Karpas-422 (cell line): Measurements from ENCODE around the gene EFCAB14. TPM values are rescaled to one million over a fixed set of nuclear protein-coding genes. Genes with fewer than 3 reads are reported as not detected.

Experiments used
- DNase-seq: peaks from one replicate; pipeline ENCODE4 v3.0.0-alpha.2; 2015
- H2AFZ ChIP-seq: fragments of 200-600 bp; sonication (generic); 2 replicates; pipeline ENCODE4 v1.6.1; 2014; ENCODE audit warnings: antibody characterized with exemption, low read length, mixed read lengths
- H3K27ac ChIP-seq: fragments of 200-600 bp; sonication (generic); 2 replicates; pipeline ENCODE4 v1.5.1; 2014; ENCODE audit warnings: mild to moderate bottlenecking, low read length, moderate library complexity
- H3K27me3 ChIP-seq: fragments of 200-600 bp; sonication (generic); 2 replicates; pipeline ENCODE4 v1.6.1; 2014; ENCODE audit warnings: low read length, mixed read lengths
- H3K36me3 ChIP-seq: fragments of 200-600 bp; sonication (generic); 2 replicates; pipeline ENCODE4 v1.6.1; 2014; ENCODE audit warnings: low read length, mixed read lengths; ENCODE audit not compliant: insufficient read depth
- H3K4me1 ChIP-seq: fragments of 200-600 bp; sonication (generic); 2 replicates; pipeline ENCODE4 v1.6.1; 2014; ENCODE audit warnings: mild to moderate bottlenecking, low read length, mixed read lengths
- H3K4me2 ChIP-seq: fragments of 200-600 bp; sonication (generic); 2 replicates; pipeline ENCODE4 v1.6.1; 2014; ENCODE audit warnings: low read length, low read depth, mild to moderate bottlenecking; ENCODE audit not compliant: poor library complexity, severe bottlenecking
- H3K4me3 ChIP-seq: fragments of 200-600 bp; sonication (generic); 2 replicates; pipeline ENCODE4 v1.5.1; 2014; ENCODE audit warnings: mild to moderate bottlenecking, antibody characterized with exemption, low read length, mixed read lengths
- H3K79me2 ChIP-seq: fragments of 200-600 bp; sonication (generic); 2 replicates; pipeline ENCODE4 v1.6.1; 2014; ENCODE audit warnings: mild to moderate bottlenecking, low read length, mixed read lengths
- H3K9ac ChIP-seq: fragments of 200-600 bp; sonication (generic); 2 replicates; pipeline ENCODE4 v1.6.0; 2014; ENCODE audit warnings: low read length
- H3K9me2 ChIP-seq: fragments of 200-600 bp; sonication (generic), shearing (Covaris generic); replicated peaks from 2 replicates; pipeline ENCODE4 v1.6.0; 2014; ENCODE audit warnings: mild to moderate bottlenecking, low read length, moderate library complexity; ENCODE audit not compliant: insufficient read depth
- H3K9me3 ChIP-seq: fragments of 300-700, 200-600 bp; sonication (generic); 2 replicates; pipeline ENCODE4 v1.6.1; 2014; ENCODE audit warnings: low read length, mixed read lengths
- H4K20me1 ChIP-seq: fragments of 200-600 bp; sonication (generic); 2 replicates; pipeline ENCODE4 v1.6.1; 2014; ENCODE audit warnings: mild to moderate bottlenecking, antibody characterized with exemption, low read length, low read depth; ENCODE audit not compliant: insufficient read depth
- total RNA-seq: library from RNA; depleted of rRNA; stranded (reverse); fragments of >200 nt; shearing (Covaris generic); gene quantifications from 2 replicates; pipeline ENCODE4 v1.2.3, GENCODE V29; 2014; ENCODE audit warnings: low replicate concordance

EFCAB14 gene
- total RNA-seq, 1 experiment from 2014 or later = 75.0 TPM

- no peak overlapping the region for H3K9ac ChIP-seq
- no peak overlapping the region for H3K4me3 ChIP-seq
- H2AFZ ChIP-seq = no peak overlapping the region
- no peak for DNase-seq
- no peaks in the 10 kb centered on the region for H3K4me1 ChIP-seq
- no peak overlapping the region for H3K4me2 ChIP-seq
- no peaks in the 10 kb centered on the region for H3K27me3 ChIP-seq
- no peaks in the 10 kb centered on the region for H3K79me2 ChIP-seq
- H3K9me2 ChIP-seq = no peaks in the 10 kb centered on the region
- peaks cover 16% of the 10 kb centered on the region for H3K36me3 ChIP-seq
- no peaks in the 10 kb centered on the region for H4K20me1 ChIP-seq
- H3K9me3 ChIP-seq = no peaks in the 10 kb centered on the region
- no peak overlapping the region for H3K27ac ChIP-seq
Measured at GRCh38 chr1:46645815-46646214, 73.1 kb downstream of the EFCAB14 start.

GRCh38 chr1:46643368-46643775 lies 75.5 kb downstream of the EFCAB14 start:
- Histone ChIP-seq H3K79me2 (no peaks in the 10 kb centered on the region), H3K4me2 (no peak overlapping the region), H3K4me1 (no peaks in the 10 kb centered on the region), H3K27me3 (no peaks in the 10 kb centered on the region), H3K36me3 (peaks cover 5% of the 10 kb centered on the region; the same call in 1 of the 2 replicates), H3K4me3 (no peak overlapping the region), H3K9me2 (no peaks in the 10 kb centered on the region), H3K9ac (no peak overlapping the region), H2AFZ (no peak overlapping the region), H3K9me3 (no peaks in the 10 kb centered on the region), H3K27ac (no peak overlapping the region), H4K20me1 (no peaks in the 10 kb centered on the region)
- DNase-seq = no peak

- Histone ChIP-seq H3K36me3 (no peaks in the 10 kb centered on the region; the same call in 1 of the 2 replicates), H3K9me2 (no peaks in the 10 kb centered on the region), H3K27ac (no peak overlapping the region), H3K4me2 (no peak overlapping the region), H2AFZ (no peak overlapping the region), H3K4me3 (no peak overlapping the region), H3K9ac (no peak overlapping the region), H3K9me3 (no peaks in the 10 kb centered on the region), H3K4me1 (no peaks in the 10 kb centered on the region), H4K20me1 (no peaks in the 10 kb centered on the region), H3K79me2 (no peaks in the 10 kb centered on the region), H3K27me3 (no peaks in the 10 kb centered on the region)
- DNase-seq = no peak
Measured at GRCh38 chr1:46642115-46642680, 76.7 kb downstream of the EFCAB14 start.

- Histone ChIP-seq H3K9me2 (no peaks in the 10 kb centered on the region), H3K4me3 (no peak overlapping the region), H2AFZ (no peak overlapping the region), H3K79me2 (no peaks in the 10 kb centered on the region), H4K20me1 (no peaks in the 10 kb centered on the region), H3K9ac (no peak overlapping the region), H3K27me3 (no peaks in the 10 kb centered on the region), H3K4me2 (no peak overlapping the region), H3K36me3 (0 out of 2 replicates have a peak, but pooled peaks cover 6% of the 10 kb centered on the region), H3K9me3 (no peaks in the 10 kb centered on the region), H3K4me1 (no peaks in the 10 kb centered on the region), H3K27ac (no peak overlapping the region)
- no peak for DNase-seq
Measured at GRCh38 chr1:46639547-46639946, 79.4 kb downstream of the EFCAB14 start.

GRCh38 chr1:46638921-46639320 lies 80.0 kb downstream of the EFCAB14 start:
- no peak overlapping the region for H2AFZ ChIP-seq
- H3K4me1 ChIP-seq = no peaks in the 10 kb centered on the region
- H3K27me3 ChIP-seq = no peaks in the 10 kb centered on the region
- no peak overlapping the region for H3K27ac ChIP-seq
- H4K20me1 ChIP-seq = no peaks in the 10 kb centered on the region
- no peaks in the 10 kb centered on the region for H3K9me3 ChIP-seq
- DNase-seq = no peak
- no peak overlapping the region for H3K9ac ChIP-seq
- H3K9me2 ChIP-seq = no peaks in the 10 kb centered on the region
- no peak overlapping the region for H3K4me2 ChIP-seq
- H3K4me3 ChIP-seq = no peak overlapping the region
- no peaks in the 10 kb centered on the region for H3K79me2 ChIP-seq
- H3K36me3 ChIP-seq = 0 out of 2 replicates have a peak, but pooled peaks cover 6% of the 10 kb centered on the region

GRCh38 chr1:46637444-46638083 lies 81.3 kb downstream of the EFCAB14 start:
- Histone ChIP-seq H3K4me2 (no peak overlapping the region), H2AFZ (no peak overlapping the region), H3K9me2 (no peaks in the 10 kb centered on the region), H3K27ac (no peak overlapping the region), H3K27me3 (no peaks in the 10 kb centered on the region), H3K4me1 (no peaks in the 10 kb centered on the region), H4K20me1 (no peaks in the 10 kb centered on the region), H3K79me2 (no peaks in the 10 kb centered on the region), H3K4me3 (no peak overlapping the region), H3K36me3 (0 out of 2 replicates have a peak, but pooled peaks cover 6% of the 10 kb centered on the region), H3K9me3 (no peaks in the 10 kb centered on the region), H3K9ac (no peak overlapping the region)
- DNase-seq = no peak

- H3K79me2 ChIP-seq = no peaks in the 10 kb centered on the region
- H3K36me3 ChIP-seq = 0 out of 2 replicates have a peak, but pooled peaks cover 9% of the 10 kb centered on the region
- H2AFZ ChIP-seq = no peak overlapping the region
- no peaks in the 10 kb centered on the region for H3K9me3 ChIP-seq
- H3K27me3 ChIP-seq = no peaks in the 10 kb centered on the region
- H3K4me1 ChIP-seq = no peaks in the 10 kb centered on the region
- H3K4me2 ChIP-seq = no peak overlapping the region
- H3K4me3 ChIP-seq = no peak overlapping the region
- H3K27ac ChIP-seq = no peak overlapping the region
- H3K9me2 ChIP-seq = no peaks in the 10 kb centered on the region
- no peak for DNase-seq
- H3K9ac ChIP-seq = no peak overlapping the region
- H4K20me1 ChIP-seq = no peaks in the 10 kb centered on the region
Measured at GRCh38 chr1:46635205-46635604, 83.7 kb downstream of the EFCAB14 start.

GRCh38 chr1:46630719-46631118 lies 88.2 kb downstream of the EFCAB14 start:
- H4K20me1 ChIP-seq = no peaks in the 10 kb centered on the region
- H3K27me3 ChIP-seq = no peaks in the 10 kb centered on the region
- no peaks in the 10 kb centered on the region for H3K9me3 ChIP-seq
- no peaks in the 10 kb centered on the region for H3K9me2 ChIP-seq
- no peak overlapping the region for H3K4me2 ChIP-seq
- no peak overlapping the region for H3K4me3 ChIP-seq
- H3K9ac ChIP-seq = no peak overlapping the region
- no peak overlapping the region for H2AFZ ChIP-seq
- no peak for DNase-seq
- 0 out of 2 replicates have a peak, but pooled peaks cover 9% of the 10 kb centered on the region for H3K36me3 ChIP-seq
- H3K79me2 ChIP-seq = no peaks in the 10 kb centered on the region
- no peaks in the 10 kb centered on the region; the same call in 1 of the 2 replicates for H3K4me1 ChIP-seq
- no peak overlapping the region for H3K27ac ChIP-seq
